ENCODE measurements around the gene PLA2G5. TPM values are rescaled to one million over a fixed set of nuclear protein-coding genes. Genes with fewer than 3 reads are reported as not detected.

PLA2G5 gene
- total RNA-seq, 4 donors from 2014 or later, result 1.1 to 5.0 (median 2.2) TPM

- peak overlapping the region in 1 of 3 donors; percentile 2 for H3K27ac ChIP-seq
- H3K27me3 ChIP-seq, result no peaks in the 10 kb centered on the region
- TF ChIP-seq POLR2A (IDR thresholded peaks at IDR 0.05) (no peak), CTCF (IDR thresholded peaks at IDR 0.05) (no peak)
- no peaks in the 10 kb centered on the region for H3K36me3 ChIP-seq
- no peak for DNase-seq
- H3K4me1 ChIP-seq, result peaks cover 0 to 22% of the 10 kb centered on the region in 2 donors
- no peaks in the 10 kb centered on the region for H3K9me3 ChIP-seq
- WGBS, 2 donors, result 91 to 95% methylated on average over 5 of the region's 5 CpGs
- intact Hi-C loops (cut with DNase I), result no loop called here
- no peak overlapping the region for H3K4me3 ChIP-seq (replicated peaks in 1 of 3)
Measured at GRCh38 chr1:20093303-20093702, 23.3 kb downstream of the PLA2G5 start.

- DNase-seq, result peak; percentile 22 to 23
- Histone ChIP-seq H3K4me3 (replicated peaks in 1 of 3) (no peak overlapping the region), H3K36me3 (no peaks in the 10 kb centered on the region), H3K27me3 (no peaks in the 10 kb centered on the region), H3K4me1 (peaks cover 0 to 22% of the 10 kb centered on the region in 2 donors), H3K27ac (no peak overlapping the region), H3K9me3 (no peaks in the 10 kb centered on the region)
- intact Hi-C loops (cut with DNase I), result no loop called here
- TF ChIP-seq POLR2A (IDR thresholded peaks at IDR 0.05) (no peak), CTCF (IDR thresholded peaks at IDR 0.05) (no peak)
- WGBS, 2 donors, result 81 to 89% methylated on average over 5 of the region's 5 CpGs
Measured at GRCh38 chr1:20093940-20094391, 24.0 kb downstream of the PLA2G5 start.

GRCh38 chr1:20095564-20096434 is 25.8 kb downstream of the PLA2G5 start:
- peak in 1 of 2 donors; percentile 40 for DNase-seq
- Histone ChIP-seq H3K27me3 (no peaks in the 10 kb centered on the region), H3K36me3 (no peaks in the 10 kb centered on the region), H3K27ac (no peak overlapping the region), H3K9me3 (no peaks in the 10 kb centered on the region), H3K4me3 (replicated peaks in 1 of 3) (no peak overlapping the region), H3K4me1 (peaks cover 0 to 22% of the 10 kb centered on the region in 2 donors)
- 42 to 43% methylated on average over 5 of the region's 5 CpGs for WGBS, 2 donors
- no peak for TF ChIP-seq POLR2A (IDR thresholded peaks at IDR 0.05)
- TF ChIP-seq CTCF (IDR thresholded peaks at IDR 0.05), result no peak
- intact Hi-C loops (cut with DNase I), result no loop called here

- no peak overlapping the region for H3K27ac ChIP-seq
- WGBS, 2 donors, result 87 to 92% methylated on average over 7 of the region's 7 CpGs
Measured at GRCh38 chr1:20096840-20097447, 26.9 kb downstream of the PLA2G5 start.

More at GRCh38 chr1:20096840-20097447, 26.9 kb downstream of the PLA2G5 start:
- intact Hi-C loops (cut with DNase I), result no loop called here
- H3K4me1 ChIP-seq, result peaks cover 0 to 22% of the 10 kb centered on the region in 2 donors
- no peak for TF ChIP-seq CTCF (IDR thresholded peaks at IDR 0.05)
- DNase-seq, result no peak
- H3K36me3 ChIP-seq, result no peaks in the 10 kb centered on the region
- no peaks in the 10 kb centered on the region for H3K27me3 ChIP-seq
- no peak overlapping the region for H3K4me3 ChIP-seq (replicated peaks in 1 of 3)
- H3K9me3 ChIP-seq, result no peaks in the 10 kb centered on the region

Data from thyroid gland (tissue), 4 donors.